HG02642 (cell line): ENCODE measurements around the gene TMEM106C.
A peak's percentile ranks its signal among the peaks of the same experiment; 100 is the strongest.
"Not testable (repeated sequence)": the region's sequence is repeated elsewhere in the genome, so short reads cannot be mapped to it uniquely, and the experiment has no call there.

Source experiments
- ATAC-seq: cut with Tn5 transposase; IDR thresholded peaks from one replicate; pipeline ENCODE4 v1.9.1; 2021; ENCODE audit warnings: mild to moderate bottlenecking; ENCODE audit not compliant: unreplicated experiment, poor library complexity

TMEM106C gene

GRCh38 chr12:47949441-47950341 lies 13.7 kb upstream of the TMEM106C start:
- ATAC-seq = peak; percentile 66

GRCh38 chr12:47950856-47951468 lies 12.4 kb upstream of the TMEM106C start:
- no peak for ATAC-seq

- ATAC-seq = no peak
Measured at GRCh38 chr12:47954058-47954457, 9.3 kb upstream of the TMEM106C start.

- no peak for ATAC-seq
Measured at GRCh38 chr12:47954467-47955045, 8.8 kb upstream of the TMEM106C start.

- no peak for ATAC-seq
Measured at GRCh38 chr12:47955059-47955458, 8.3 kb upstream of the TMEM106C start.

- not testable (repeated sequence) for ATAC-seq
Measured at GRCh38 chr12:47957671-47958070, 5.7 kb upstream of the TMEM106C start.

- no peak for ATAC-seq
Measured at GRCh38 chr12:47962198-47962597, 1.2 kb upstream of the TMEM106C start.

- ATAC-seq = no peak
Measured at GRCh38 chr12:47964106-47964728, 821 bp downstream of the TMEM106C start.

- ATAC-seq = no peak
Measured at GRCh38 chr12:47965581-47965980, 2.2 kb downstream of the TMEM106C start.

- ATAC-seq = no peak
Measured at GRCh38 chr12:47967461-47968321, 4.3 kb downstream of the TMEM106C start.

GRCh38 chr12:47969845-47970244 lies 6.4 kb downstream of the TMEM106C start:
- ATAC-seq = no peak

- no peak for ATAC-seq
Measured at GRCh38 chr12:47970843-47971242, 7.4 kb downstream of the TMEM106C start.

- ATAC-seq = no peak
Measured at GRCh38 chr12:47972895-47973294, 9.5 kb downstream of the TMEM106C start.

GRCh38 chr12:47973870-47974269 lies 10.5 kb downstream of the TMEM106C start:
- no peak for ATAC-seq

GRCh38 chr12:47975036-47975620 lies 11.7 kb downstream of the TMEM106C start:
- no peak for ATAC-seq

- no peak for ATAC-seq
Measured at GRCh38 chr12:47975816-47976215, 12.4 kb downstream of the TMEM106C start.

GRCh38 chr12:47977046-47977771 lies 13.8 kb downstream of the TMEM106C start:
- no peak for ATAC-seq

- no peak for ATAC-seq
Measured at GRCh38 chr12:47977772-47978597, 14.6 kb downstream of the TMEM106C start.
